Activated naive CD8-positive, alpha-beta T cell treated with anti-CD3 and anti-CD28 coated beads, Interleukin-2, amount 10 ng/mL, durations not matched to agents 7 days and 5 days (primary cell): ENCODE results near the gene WDR27. TPM values are rescaled to one million over a fixed set of nuclear protein-coding genes. Genes with fewer than 3 reads are reported as not detected.

Experiments used
- ATAC-seq: fragments of 150-1000 bp; cut with Tn5 transposase; one replicate; pipeline ENCODE4 v1.10.0; 2021; ENCODE audit warnings: low read depth, moderate library complexity
- POLR2A ChIA-PET: fragments of 350-600 bp; sonication (Branson Sonifier 250); formaldehyde crosslinking; loops from one replicate; lab custom pipeline; 2021; ENCODE audit warnings: antibody characterized with exemption; lab: Charles Lee
- DNase-seq: peaks from one replicate; pipeline ENCODE4 v3.0.0; 2021
- H3K27ac Mint-ChIP-seq: one replicate; pipeline ENCODE4 v1.8.0; 2022; ENCODE audit warnings: mild to moderate bottlenecking, mixed read lengths
- H3K27me3 Mint-ChIP-seq: one replicate; pipeline ENCODE4 v1.8.0; 2022; ENCODE audit warnings: mild to moderate bottlenecking, moderate library complexity, mixed read lengths
- H3K36me3 Mint-ChIP-seq: one replicate; pipeline ENCODE4 v1.8.0; 2021; ENCODE audit warnings: mild to moderate bottlenecking, mixed read lengths
- H3K4me1 Mint-ChIP-seq: one replicate; pipeline ENCODE4 v1.8.0; 2021; ENCODE audit warnings: mixed read lengths
- H3K4me3 Mint-ChIP-seq: one replicate; pipeline ENCODE4 v1.8.0; 2022; ENCODE audit warnings: mild to moderate bottlenecking, moderate library complexity, mixed read lengths
- H3K9me3 Mint-ChIP-seq: one replicate; pipeline ENCODE4 v1.8.0; 2021; ENCODE audit warnings: mixed read lengths
- total RNA-seq, 2 experiments: library from RNA; stranded (reverse); gene quantifications; one replicate each; pipeline ENCODE4 v1.2.3, GENCODE V29; 2021

The WDR27 gene
- total RNA-seq: 10 to 100 TPM; 37.6 to 39.6 TPM

GRCh38 chr6:169701954-169702839 lies at the start of gene WDR27, which contains the start of gene C6orf120:
TSS of gene WDR27 (minus strand) at chr6:169702029. CDS start at chr6:169689005, 13,024 bp downstream.
TSS of gene C6orf120 (plus strand) at chr6:169702126. CDS start at chr6:169702460, 334 bp downstream.
- peak; percentile 95 for DNase-seq
- H3K27ac Mint-ChIP-seq: peak within 1 kb of the TSS; percentile 86
- POLR2A ChIA-PET: interaction anchor here (0.6 to 3.6 kb wide), 15 partner anchors 10 to 882 kb away, joined by 3 to 36 read pairs (median 5); partner anchors contain the start of genes DYNLT2, ERMARD, PDCD2 and PHF10
- peaks cover 15% of the 10 kb centered on the region for H3K36me3 Mint-ChIP-seq
- H3K27me3 Mint-ChIP-seq: no peaks in the 10 kb centered on the region
- no peaks in the 10 kb centered on the region for H3K9me3 Mint-ChIP-seq
- ATAC-seq: peak; percentile 91
- H3K4me3 Mint-ChIP-seq: peak within 1 kb of the TSS; percentile 88
- peaks cover 39% of the 10 kb centered on the region for H3K4me1 Mint-ChIP-seq

DNA sequence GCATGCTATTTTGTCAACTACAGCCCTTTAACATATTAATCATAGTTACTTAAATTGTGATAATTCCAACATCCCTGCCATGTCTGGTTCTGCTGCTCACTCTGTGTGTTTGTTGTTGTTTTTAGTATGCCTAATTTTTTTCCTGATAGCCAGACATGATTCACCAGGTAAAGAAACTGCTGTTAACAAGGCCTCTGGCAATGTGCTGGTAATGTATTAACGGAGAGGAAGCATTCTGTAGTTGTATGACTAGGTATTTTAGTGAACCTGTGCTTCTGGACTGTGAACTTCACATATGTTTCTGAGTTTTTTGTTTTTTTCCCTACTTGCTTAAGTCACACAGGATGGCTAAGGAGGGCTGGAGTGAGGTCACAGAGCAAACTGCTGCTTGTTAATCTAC lies 44.7 kb upstream of the WDR27 start:
- Mint-ChIP-seq H3K9me3 (peaks cover 2% of the 10 kb centered on the region), H3K4me1 (peaks cover 8% of the 10 kb centered on the region), H3K27ac (no peak overlapping the region), H3K36me3 (peaks cover 14% of the 10 kb centered on the region), H3K4me3 (no peak overlapping the region), H3K27me3 (peaks cover 10% of the 10 kb centered on the region)
- POLR2A ChIA-PET: no interaction called here
- no peak for ATAC-seq
- no peak for DNase-seq

GRCh38 chr6:169745405-169745804 lies 43.6 kb upstream of the WDR27 start:
- peaks cover 8% of the 10 kb centered on the region for H3K4me1 Mint-ChIP-seq
- H3K27ac Mint-ChIP-seq: no peak overlapping the region

GRCh38 chr6:169741344-169741743 lies 39.5 kb upstream of the WDR27 start:
- DNase-seq (no peak), ATAC-seq (no peak)
- Mint-ChIP-seq H3K4me1 (no peaks in the 10 kb centered on the region), H3K36me3 (peaks cover 2% of the 10 kb centered on the region), H3K27ac (no peak overlapping the region), H3K27me3 (peaks cover 19% of the 10 kb centered on the region), H3K9me3 (no peaks in the 10 kb centered on the region), H3K4me3 (no peak overlapping the region)
- POLR2A ChIA-PET: interaction anchor here (1.6 kb wide), 1 partner anchor 10 kb away, joined by 6 read pairs; the partner anchor contains the start of genes DYNLT2 and ERMARD

More at GRCh38 chr6:169745405-169745804, 43.6 kb upstream of the WDR27 start:
- DNase-seq: no peak
- peaks cover 12% of the 10 kb centered on the region for H3K36me3 Mint-ChIP-seq
- H3K27me3 Mint-ChIP-seq: peaks cover 10% of the 10 kb centered on the region
- no peak for ATAC-seq
- peaks cover 2% of the 10 kb centered on the region for H3K9me3 Mint-ChIP-seq
- POLR2A ChIA-PET: no interaction called here
- H3K4me3 Mint-ChIP-seq: no peak overlapping the region

DNA sequence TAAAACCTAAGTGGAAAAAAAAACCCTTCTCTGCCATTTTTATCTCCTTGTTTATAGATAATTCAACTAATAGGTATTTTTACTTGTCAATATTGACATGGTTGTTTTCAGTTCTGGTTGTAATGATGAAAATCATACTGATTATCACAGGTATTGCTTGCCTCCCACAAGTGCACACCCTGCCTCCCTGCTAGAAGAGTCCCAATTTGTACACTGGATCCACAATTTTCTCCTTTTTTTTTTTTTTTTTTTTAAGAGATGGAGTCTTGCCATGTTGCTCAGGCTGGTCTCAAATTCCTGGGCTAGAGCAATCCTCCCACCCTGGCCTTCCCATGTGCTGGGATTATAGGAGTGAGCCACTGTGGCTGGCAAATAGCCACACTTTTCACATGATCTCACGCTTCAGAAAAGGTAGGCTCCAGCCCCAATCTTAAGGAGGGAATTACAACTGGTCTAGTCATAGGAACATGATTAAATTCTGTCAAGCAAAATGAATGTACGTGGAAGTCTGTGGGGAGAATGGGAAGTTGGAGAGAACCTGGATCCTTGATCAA lies 37.2 kb upstream of the WDR27 start:
- H3K9me3 Mint-ChIP-seq: no peaks in the 10 kb centered on the region
- no peak overlapping the region for H3K4me3 Mint-ChIP-seq
- no peaks in the 10 kb centered on the region for H3K36me3 Mint-ChIP-seq
- H3K27ac Mint-ChIP-seq: no peak overlapping the region
- H3K27me3 Mint-ChIP-seq: peaks cover 31% of the 10 kb centered on the region
- no peak for ATAC-seq
- DNase-seq: no peak
- H3K4me1 Mint-ChIP-seq: no peaks in the 10 kb centered on the region
- POLR2A ChIA-PET: no interaction called here

DNA sequence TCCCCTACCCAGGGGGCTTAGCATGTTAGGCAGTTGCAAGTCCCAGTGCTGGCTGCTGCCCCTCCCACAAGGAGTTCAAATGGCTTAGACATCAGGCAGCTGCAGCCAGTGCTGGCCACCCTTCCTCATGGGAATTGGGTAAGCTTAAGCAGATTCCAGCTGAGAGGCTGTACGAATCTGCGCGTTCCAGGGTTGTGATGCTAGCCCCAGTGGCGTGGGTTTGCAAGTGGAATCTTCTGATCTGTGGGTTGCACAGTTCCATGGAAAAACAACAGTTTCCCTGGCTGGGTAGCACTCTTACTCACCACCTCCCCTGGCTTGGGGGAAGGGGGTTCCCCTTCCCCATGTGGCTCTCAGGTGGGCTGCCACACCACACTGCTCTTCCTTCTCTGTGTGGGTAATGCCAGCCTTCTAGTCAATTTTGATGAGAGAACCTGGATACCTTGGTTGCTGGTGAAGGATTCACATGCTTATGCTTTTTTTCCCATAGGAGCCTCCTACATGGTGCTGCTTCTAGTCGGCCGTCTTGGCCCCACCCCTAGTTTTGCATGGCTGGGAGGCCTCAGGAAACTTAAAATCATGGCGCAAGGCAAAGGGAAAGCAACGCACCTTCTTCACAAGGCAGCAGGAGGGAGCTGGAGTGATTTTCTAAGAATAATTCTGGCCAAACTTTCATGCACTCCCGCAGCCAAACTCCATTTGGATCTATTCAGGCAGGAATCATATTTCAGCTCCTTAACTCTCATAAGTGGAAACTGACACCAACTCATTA lies 36.6 kb upstream of the WDR27 start:
- POLR2A ChIA-PET: no interaction called here
- no peaks in the 10 kb centered on the region for H3K4me1 Mint-ChIP-seq
- DNase-seq (no peak), ATAC-seq (no peak)
- no peak overlapping the region for H3K4me3 Mint-ChIP-seq
- H3K27ac Mint-ChIP-seq: no peak overlapping the region
- H3K9me3 Mint-ChIP-seq: no peaks in the 10 kb centered on the region
- no peaks in the 10 kb centered on the region for H3K36me3 Mint-ChIP-seq
- H3K27me3 Mint-ChIP-seq: peaks cover 36% of the 10 kb centered on the region

- DNase-seq: no peak
- no peaks in the 10 kb centered on the region for H3K9me3 Mint-ChIP-seq
- H3K27me3 Mint-ChIP-seq: peaks cover 21% of the 10 kb centered on the region
- no peak for ATAC-seq
- peaks cover 15% of the 10 kb centered on the region for H3K4me1 Mint-ChIP-seq
- POLR2A ChIA-PET: no interaction called here
- H3K4me3 Mint-ChIP-seq: no peak overlapping the region
- H3K36me3 Mint-ChIP-seq: peaks cover 2% of the 10 kb centered on the region
- H3K27ac Mint-ChIP-seq: no peak overlapping the region
Observed at GRCh38 chr6:169729961-169730360, 28.1 kb upstream of the WDR27 start.

GRCh38 chr6:169726963-169727362 lies 25.1 kb upstream of the WDR27 start:
- H3K4me1 Mint-ChIP-seq: peaks cover 20% of the 10 kb centered on the region
- POLR2A ChIA-PET: no interaction called here
- peaks cover 4% of the 10 kb centered on the region for H3K27me3 Mint-ChIP-seq
- peaks cover 4% of the 10 kb centered on the region for H3K36me3 Mint-ChIP-seq
- no peak overlapping the region for H3K4me3 Mint-ChIP-seq
- DNase-seq (no peak), ATAC-seq (no peak)
- no peaks in the 10 kb centered on the region for H3K9me3 Mint-ChIP-seq
- peak overlapping the region; percentile 6 for H3K27ac Mint-ChIP-seq

DNA sequence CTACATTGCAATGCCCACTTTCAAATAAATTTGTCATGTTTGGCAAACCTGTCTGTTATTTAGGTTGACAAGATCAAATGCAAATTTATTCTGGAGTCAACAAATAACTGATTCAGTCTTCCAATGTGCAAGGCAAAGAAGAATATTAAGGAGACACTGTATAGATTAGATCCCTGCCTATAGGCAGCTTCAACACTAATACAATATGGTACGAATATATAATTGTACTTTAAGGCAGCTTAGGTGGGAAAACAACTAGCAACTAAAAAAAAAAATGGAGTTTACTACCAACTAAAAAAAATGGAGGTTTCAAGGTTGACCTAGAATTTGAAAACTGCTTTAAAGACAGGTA lies 24.2 kb upstream of the WDR27 start:
- POLR2A ChIA-PET: interaction anchor here (0.6 to 1.8 kb wide), 2 partner anchors 26 to 513 kb away, joined by 4 to 9 read pairs; partner anchors contain the start of genes DYNLT2 and ERMARD
- H3K9me3 Mint-ChIP-seq: no peaks in the 10 kb centered on the region
- H3K4me3 Mint-ChIP-seq: peak overlapping the region; percentile 10
- peaks cover 26% of the 10 kb centered on the region for H3K4me1 Mint-ChIP-seq
- peaks cover 4% of the 10 kb centered on the region for H3K27me3 Mint-ChIP-seq
- DNase-seq (no peak), ATAC-seq (no peak)
- peaks cover 4% of the 10 kb centered on the region for H3K36me3 Mint-ChIP-seq
- H3K27ac Mint-ChIP-seq: peak overlapping the region; percentile 39

- H3K9me3 Mint-ChIP-seq: no peaks in the 10 kb centered on the region
- H3K4me3 Mint-ChIP-seq: peak overlapping the region; percentile 77
- peaks cover 6% of the 10 kb centered on the region for H3K36me3 Mint-ChIP-seq
- H3K27me3 Mint-ChIP-seq: peaks cover 4% of the 10 kb centered on the region
- no peak for DNase-seq
- POLR2A ChIA-PET: interaction anchor here (0.6 to 1.8 kb wide), 3 partner anchors 23 to 512 kb away, joined by 4 to 14 read pairs (median 9); partner anchors contain the start of genes C6orf120, DYNLT2, ERMARD and WDR27
- peaks cover 27% of the 10 kb centered on the region for H3K4me1 Mint-ChIP-seq
- ATAC-seq: no peak
- H3K27ac Mint-ChIP-seq: peak overlapping the region; percentile 68
Observed at GRCh38 chr6:169725125-169726048, 23.6 kb upstream of the WDR27 start.

GRCh38 chr6:169724494-169725124 lies 22.8 kb upstream of the WDR27 start, which contains the start of gene PHF10:
TSS of gene PHF10 (minus strand) at chr6:169724500. CDS start at chr6:169723931, 569 bp downstream.
- Mint-ChIP-seq H3K4me3 (peak within 1 kb of the TSS; percentile 94), H3K36me3 (peaks cover 9% of the 10 kb centered on the region), H3K4me1 (peaks cover 30% of the 10 kb centered on the region), H3K27ac (peak within 1 kb of the TSS; percentile 95), H3K9me3 (no peaks in the 10 kb centered on the region), H3K27me3 (peaks cover 4% of the 10 kb centered on the region)
- POLR2A ChIA-PET: interaction anchor here (0.6 to 1.8 kb wide), 3 partner anchors 22 to 738 kb away, joined by 3 to 14 read pairs (median 9); partner anchors contain the start of genes C6orf120, DYNLT2, ERMARD and WDR27
- DNase-seq (peak; percentile 74), ATAC-seq (peak; percentile 53)
